Measurements from ENCODE around the gene TOMM7.

DNA sequence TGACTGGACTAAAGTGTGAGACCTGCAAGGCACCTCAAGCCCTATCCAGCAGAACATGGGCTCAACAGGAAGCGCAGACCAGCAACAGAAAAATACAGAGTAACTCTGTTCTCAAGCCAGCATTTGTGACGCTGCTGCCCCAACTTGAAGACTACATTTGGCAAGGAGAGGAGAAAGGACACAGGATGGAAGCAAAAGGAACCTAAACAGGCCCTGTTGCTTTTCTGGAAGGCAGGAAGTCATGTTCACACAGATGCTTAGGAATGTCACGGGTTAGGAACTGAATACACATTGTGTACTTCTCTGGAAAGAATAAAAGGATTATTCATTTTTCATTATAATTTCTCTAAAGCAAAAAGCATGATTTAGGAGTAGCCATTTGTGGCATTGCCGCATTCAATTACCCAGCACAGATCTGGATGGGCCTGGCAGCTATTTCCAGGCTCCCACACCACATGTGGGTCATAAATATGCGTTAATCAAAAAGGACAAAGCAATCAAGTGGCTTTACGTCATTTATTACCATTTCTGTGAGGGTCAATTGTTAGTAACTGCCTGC, 19.8 kb upstream of the TOMM7 start:
- TF ChIP-seq, protein P1, sequence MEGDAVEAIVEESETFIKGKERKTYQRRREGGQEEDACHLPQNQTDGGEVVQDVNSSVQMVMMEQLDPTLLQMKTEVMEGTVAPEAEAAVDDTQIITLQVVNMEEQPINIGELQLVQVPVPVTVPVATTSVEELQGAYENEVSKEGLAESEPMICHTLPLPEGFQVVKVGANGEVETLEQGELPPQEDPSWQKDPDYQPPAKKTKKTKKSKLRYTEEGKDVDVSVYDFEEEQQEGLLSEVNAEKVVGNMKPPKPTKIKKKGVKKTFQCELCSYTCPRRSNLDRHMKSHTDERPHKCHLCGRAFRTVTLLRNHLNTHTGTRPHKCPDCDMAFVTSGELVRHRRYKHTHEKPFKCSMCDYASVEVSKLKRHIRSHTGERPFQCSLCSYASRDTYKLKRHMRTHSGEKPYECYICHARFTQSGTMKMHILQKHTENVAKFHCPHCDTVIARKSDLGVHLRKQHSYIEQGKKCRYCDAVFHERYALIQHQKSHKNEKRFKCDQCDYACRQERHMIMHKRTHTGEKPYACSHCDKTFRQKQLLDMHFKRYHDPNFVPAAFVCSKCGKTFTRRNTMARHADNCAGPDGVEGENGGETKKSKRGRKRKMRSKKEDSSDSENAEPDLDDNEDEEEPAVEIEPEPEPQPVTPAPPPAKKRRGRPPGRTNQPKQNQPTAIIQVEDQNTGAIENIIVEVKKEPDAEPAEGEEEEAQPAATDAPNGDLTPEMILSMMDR (conservative IDR thresholded peaks at IDR 0.05; ENCODE audit: low read length), result no peak
- no peak for TF ChIP-seq EZH2phosphoT487 (IDR thresholded peaks at IDR 0.05; ENCODE audit: borderline replicate concordance, low read depth, low read length)
